Activated CD8-positive, alpha-beta memory T cell treated with anti-CD3 and anti-CD28 coated beads, Interleukin-2, amount 50 U/mL, for 24 hours (primary cell): ENCODE data around the gene OR7A5.
"Not testable (repeated sequence)": the region's sequence is repeated elsewhere in the genome, so short reads cannot be mapped to it uniquely, and the experiment has no call there.

Experiments used
- DNase-seq: peaks from one replicate; pipeline ENCODE4 v3.0.0-alpha.2; 2020; ENCODE audit errors: extremely low read depth

OR7A5 gene

DNA sequence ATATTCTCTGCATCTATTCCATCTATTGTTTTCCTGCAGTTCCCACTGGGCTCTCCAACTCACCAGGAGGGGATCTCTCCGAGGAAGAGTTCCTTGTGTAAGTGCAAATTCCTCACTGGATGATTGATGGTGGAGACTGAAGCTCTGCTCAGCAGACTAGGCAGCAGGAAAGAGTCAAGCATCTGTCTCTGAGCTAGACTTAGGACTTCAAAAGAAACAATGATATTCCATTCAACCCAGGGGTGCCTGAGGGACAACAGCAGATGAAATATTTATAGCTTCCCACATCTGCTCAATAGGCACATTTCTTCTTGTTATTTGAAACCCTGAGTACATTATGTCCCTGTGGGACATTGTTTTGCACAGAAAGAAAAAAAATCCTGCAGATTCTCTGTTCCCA is at the start of gene OR7A5, which contains the start of gene OR7C1:
TSS of gene OR7A5 (minus strand) at position 175 of the 400 bp plus-strand sequence. CDS start 6,944 bp downstream, outside the sequence.
TSS of gene OR7C1 (minus strand) at position 175 of the 400 bp plus-strand sequence. CDS start 35,049 bp downstream, outside the sequence.
- no peak for DNase-seq

DNA sequence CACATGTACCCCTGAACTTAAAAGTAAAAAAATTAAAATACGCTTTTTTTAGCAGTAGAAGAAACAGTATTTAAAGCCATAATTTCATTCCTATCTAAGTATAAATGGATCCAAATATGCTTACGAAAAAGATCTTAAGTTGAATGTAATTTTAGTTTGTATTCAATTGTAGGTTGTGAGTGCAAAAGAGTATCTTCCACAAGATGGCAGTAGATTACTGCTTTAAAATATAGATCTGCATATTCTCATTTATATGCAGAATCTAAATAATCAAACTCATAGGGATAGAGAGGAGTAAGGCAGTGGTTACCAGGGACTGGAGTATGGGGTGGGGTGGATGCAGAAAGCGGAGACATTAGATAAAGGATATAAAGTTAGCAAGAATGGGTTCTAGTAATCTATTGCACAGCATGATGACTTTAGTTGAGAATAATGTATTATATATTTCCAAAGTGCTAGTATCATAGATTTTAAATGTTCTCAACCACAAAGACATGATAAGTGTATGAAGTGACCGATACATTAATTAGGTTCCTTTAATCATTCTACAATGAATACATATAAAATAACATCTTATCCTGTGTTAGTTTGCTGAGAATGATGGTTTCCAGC is 36.7 kb upstream of the OR7A5 start:
- DNase-seq = no peak

DNA sequence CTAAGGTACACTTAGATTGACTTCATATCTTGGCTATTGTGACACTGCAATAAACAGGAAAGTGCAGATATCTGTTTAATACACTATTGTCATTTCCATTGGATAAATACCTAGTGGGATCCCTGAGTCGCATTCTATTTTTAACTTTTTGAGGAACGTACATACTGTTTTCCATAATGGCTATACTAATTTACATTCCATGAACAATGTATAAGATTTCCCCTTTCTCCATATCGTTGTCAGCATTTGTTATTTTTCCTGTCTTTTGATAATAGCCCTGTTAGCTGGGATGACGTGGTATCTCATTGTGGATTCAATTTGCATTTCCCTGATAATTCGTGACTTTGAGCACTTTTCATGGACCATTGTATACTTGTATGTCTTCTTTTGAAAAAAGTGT is 33.5 kb upstream of the OR7A5 start:
- no peak for DNase-seq

DNA sequence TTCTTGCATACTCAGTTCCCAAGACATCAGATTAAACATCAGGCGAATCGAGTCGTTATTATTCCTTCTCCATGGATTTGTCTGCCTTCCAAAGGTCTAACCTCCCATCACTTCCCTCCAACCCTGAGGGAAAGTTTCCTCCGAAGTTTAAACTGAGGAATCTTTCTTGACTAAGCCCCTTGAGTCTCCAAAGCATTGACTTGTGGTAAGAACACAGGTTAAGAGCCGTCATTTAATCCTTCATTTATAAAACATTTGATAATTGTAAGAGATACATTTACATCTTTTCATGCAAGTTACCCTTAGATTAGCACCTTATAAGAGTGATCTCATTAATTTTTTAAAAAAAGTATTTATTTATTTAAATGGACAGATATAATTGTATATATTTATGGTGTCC is 13.8 kb upstream of the OR7A5 start, which contains the start of gene OR7A10:
TSS of gene OR7A10 (minus strand) at position 101 of the 400 bp plus-strand sequence. CDS start 7,045 bp downstream, outside the sequence.
- DNase-seq = no peak

DNA sequence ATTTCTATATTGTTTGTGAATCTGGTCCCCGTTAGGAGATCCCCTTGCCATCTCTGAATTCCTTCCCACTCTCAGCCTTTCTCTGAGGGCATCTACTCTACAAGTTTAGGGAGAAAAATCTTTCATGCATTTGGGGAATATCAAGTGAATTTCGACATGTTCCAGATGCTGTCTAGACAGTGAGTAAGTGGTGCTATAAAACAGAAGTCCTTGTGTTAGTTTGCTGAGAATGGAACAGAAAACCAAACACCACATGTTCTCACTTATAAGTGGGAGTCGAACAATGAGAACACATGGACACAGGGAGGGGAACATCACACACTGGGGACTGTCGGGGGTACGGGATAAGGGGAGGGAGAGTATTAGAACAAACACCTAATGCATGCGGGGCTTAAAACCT is 8.6 kb upstream of the OR7A5 start:
- no peak for DNase-seq

DNA sequence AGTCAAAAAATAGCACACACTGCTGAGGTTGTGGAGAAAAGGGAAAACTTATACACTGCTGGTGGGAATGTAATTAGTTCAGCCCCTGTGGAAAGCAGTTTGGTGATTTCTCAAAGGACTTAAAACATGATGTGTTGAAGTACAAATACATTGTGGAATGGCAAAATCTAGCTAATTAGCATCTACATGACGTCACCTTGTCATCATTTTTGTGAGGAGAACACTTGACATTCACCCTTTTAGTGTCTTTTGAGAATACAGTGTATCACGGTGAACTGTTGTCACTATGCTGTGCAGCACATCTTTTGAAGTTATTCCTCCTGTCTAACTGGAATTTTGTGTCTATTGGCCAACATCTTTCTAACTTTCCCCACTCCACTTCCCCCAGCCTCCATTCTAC is 8.2 kb upstream of the OR7A5 start:
- no peak for DNase-seq

DNA sequence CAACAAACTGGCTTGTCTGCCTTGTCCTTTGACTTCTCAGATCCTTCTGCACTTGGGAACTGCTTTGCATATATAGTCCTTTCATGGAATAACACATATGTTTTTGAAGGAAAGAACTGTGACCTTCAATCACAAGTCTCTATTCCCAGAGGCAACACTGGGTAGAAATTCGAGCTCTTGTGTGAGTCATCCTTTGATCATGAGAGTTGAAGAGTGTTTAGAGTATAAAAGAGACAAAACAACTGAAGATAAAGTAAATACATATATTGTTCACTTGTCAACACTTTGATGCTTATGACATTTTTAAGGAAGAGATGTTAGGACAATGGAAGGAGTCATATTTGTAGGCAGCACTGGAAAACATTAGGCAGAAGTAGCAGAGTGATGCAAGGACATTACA is 5.2 kb upstream of the OR7A5 start:
- no peak for DNase-seq

DNA sequence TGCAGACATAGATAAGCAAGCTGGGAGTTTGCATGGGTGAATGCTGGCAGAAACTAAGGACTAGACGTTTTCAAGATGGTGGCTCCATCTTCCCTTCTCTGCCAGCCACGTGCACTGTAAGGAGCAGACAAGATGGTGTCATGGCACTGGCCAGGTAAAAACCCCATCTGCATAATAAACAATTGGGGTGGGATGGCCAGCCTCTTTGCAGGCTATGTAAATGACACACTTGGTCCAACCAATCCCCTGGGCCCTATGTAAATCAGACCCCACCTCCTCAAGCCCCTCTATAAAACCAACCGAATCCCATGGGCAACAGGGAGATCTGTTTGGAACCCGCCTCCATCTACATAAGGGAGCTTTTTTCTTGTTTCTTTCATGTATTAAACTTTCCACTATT is 2.4 kb upstream of the OR7A5 start:
- no peak for DNase-seq

DNA sequence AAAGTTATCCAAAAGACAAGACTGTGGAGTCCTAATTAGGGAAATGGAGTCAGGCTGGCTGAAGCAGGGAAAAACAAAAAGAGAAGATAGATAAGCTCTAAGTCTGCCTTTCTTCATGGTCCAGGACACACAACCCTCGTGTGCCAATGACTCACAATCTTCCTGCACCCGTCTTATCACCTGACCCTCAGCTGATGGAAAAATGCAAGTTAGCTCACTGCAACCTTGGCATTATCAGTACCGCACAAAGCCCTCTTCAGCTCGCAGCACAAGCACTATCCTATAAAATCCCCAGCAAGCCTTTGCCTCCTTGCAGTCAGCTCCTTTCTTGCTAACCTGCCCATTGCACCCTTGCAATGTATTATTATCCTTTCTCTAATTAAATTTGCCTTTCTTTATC is 4.3 kb downstream of the OR7A5 start:
- DNase-seq = no peak

DNA sequence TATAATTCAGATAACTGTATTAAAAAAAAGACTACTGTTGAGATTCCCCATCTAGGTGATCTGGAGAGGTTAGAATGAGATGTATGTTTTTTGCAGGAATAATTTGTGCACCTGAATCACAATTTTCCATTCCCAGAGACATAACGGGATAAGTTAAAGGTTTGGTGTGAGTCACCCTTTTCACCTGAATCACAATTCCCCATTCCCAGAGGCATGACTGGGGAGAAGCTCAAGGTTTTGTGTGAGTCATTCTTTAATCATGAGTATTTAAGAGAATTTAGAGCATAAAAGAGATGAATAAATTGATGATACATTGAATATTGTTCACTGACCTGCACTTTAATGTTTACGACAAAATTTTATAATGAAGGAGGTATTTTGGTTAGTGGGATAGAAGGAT is 9.0 kb downstream of the OR7A5 start:
- no peak for DNase-seq

DNA sequence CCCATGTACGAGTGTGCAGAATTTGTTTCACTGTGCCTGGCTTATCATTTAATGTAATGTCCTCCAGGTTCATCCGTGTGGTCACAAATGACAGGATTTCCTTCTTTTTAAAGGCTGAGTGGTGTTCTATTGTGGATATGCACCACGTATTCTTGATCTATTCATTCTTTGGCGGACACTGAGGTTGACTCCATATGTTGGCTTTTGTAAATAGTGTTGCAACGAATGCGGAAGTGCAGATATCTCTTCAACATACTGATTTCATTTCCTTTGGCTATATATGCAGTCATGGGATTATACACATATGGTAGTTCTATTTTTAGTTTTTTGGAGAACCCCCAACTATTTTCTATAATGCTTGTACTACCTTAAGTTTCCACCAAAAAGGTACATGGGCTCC is 13.0 kb downstream of the OR7A5 start:
- DNase-seq = no peak

DNA sequence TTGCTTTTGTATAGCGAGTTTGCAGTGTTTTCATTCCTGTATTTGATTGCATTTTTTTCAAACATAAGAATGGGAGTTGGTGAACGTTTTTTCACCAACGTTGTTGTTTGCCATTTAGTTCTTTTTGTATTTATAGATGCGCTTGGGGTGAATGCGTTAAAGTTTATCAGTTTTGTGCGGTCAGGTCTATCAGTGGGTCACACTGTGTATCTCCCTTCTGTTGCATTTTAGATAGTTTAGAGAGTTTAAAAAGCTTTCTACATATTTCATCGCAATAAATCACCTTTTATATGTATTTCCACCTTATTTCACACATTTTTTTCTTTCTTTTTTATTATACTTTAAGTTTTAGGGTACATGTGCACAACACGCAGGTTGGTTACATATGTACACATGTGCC is 16.4 kb downstream of the OR7A5 start:
- no peak for DNase-seq

DNA sequence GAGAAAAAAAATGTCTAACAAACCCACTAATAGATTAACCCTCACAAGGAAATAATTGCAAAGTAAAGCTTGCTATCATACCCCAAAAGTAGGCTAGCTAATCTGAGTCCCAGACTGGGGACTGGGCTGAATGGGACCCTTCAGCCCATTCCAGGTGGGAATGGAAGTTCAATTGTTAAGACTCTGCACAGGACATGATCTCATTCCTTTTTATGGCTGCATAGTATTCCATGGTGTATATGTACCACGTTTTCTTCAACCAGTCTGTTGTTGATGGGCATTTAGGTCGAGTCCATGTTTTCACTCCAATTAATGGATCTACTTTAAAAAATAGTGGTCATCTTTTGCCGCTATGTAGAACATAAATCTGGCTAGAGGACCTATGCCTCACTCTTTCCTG is 17.9 kb downstream of the OR7A5 start:
- DNase-seq = no peak

DNA sequence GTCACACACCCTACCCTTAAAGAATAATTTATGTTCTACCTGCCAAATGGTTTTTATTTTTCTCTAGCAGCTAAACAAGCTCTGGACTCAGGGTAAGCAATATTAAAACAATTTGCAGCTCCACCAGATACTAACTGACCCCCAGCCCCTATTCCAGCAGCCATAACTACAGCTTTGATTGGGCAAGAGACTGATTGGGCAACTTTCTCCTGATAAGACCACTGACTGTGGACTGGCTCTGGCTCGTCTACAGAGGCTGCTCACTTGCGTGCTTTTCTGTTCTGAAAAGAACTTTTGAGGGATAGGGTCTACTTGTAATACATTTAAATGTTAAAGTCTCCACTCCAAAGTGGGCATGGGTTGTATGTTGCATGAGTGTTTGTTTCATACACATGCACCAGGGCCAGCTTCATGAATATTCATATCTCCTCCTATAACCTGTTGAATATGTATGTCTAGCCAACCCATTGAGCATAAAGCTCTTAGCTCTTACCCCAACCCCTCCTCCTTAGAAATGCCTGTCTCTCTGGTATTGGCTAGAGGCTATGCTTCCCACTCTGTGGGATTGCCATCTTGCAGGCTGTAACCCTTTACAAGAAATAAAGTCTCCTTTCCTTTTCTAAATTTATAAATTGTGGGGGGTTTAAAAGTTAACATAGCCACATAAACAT is 19.9 kb downstream of the OR7A5 start:
- no peak for DNase-seq

DNA sequence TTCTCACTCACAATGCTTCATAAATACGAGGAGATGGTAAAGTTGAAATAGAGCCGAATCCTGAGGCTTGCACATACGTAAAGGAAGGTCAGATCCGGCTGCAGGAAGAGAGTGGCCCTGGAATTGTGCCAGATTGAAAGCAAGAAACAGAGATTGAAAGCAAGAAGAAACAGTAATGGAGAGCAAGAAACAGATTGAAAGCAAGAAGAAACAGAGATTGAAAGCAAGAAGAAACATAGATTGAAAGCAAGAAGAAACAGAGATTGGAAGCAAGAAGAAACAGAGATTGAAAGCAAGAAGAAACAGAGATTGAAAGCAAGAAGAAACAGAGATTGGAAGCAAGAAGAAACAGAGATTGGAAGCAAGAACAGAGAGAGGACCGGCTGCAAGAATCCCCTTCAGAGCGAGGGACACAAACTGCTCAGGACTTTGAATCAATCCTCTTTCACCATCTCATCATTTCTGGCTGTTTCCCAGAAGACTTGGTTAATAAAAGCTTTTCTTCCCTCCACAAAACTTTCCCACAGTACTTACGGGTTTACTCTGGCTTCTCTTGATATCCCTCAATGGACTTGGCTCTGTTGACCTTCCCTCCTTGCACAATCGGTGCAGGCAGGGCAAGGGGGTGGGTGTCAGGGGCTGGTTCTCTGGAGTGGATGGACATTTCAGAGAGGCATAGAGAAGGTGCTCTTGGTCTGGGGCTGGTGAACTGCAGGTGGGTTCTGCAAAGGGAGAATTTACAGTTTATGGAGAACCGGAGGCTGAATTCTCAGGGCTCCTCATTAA is 25.5 kb downstream of the OR7A5 start:
- DNase-seq = no peak

DNA sequence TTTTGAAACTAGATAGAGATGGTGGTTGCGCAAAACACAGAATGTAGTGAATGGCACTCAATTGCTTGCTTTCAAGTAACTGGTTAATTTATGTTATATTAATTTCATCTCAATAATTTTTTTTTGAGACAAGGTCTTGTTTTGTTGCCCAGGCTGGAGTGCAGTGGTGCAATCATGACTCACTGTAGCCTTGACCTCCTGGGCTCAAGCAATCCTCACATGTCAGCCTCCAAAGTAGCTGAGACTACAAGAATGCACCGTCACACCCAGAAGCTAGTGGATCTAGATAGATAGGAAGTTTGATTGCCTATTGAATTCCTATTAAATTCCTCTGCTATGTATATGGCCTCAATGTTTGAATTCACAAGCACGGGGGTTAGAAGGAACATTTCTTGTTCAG is 30.2 kb downstream of the OR7A5 start:
- DNase-seq = no peak

DNA sequence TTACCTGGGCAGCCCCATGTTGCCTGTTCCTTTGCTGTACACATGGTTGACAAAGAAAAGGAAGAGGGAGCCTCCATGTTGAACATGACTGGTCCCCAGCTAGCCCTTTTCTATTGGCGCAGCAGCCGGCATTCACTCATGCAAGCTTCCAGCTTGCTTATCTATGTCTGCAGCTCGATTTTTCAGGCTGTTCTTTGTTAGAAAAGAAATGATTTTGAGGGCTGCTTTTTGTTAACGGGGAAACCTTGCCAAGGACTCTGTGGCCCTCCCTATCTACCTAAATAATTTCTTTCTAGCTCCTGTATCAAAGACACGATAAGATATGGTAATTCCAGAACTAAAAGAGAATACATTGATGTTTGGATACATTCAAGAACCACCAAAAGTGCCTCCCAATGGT is 36.2 kb downstream of the OR7A5 start:
- no peak for DNase-seq

DNA sequence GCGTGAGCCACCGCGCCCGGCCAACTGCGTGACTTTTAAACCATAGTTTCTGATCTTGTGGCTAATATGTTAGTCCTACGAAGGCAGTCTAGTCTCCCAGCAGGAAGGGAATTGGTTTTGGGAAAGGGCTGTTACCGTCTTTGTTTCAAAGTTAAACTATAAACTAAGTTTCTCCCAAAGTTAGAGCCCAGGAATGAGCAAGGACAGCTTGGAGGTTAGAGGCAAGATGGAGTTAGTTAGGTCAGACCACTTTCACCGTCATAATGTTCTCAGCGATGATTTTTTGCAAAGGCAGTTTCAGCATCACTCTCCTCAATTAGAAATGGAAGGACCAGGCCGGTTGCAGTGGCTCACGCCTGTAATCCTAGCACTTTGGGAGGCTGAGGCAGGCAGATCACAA is 39.0 kb downstream of the OR7A5 start:
- DNase-seq = no peak

DNA sequence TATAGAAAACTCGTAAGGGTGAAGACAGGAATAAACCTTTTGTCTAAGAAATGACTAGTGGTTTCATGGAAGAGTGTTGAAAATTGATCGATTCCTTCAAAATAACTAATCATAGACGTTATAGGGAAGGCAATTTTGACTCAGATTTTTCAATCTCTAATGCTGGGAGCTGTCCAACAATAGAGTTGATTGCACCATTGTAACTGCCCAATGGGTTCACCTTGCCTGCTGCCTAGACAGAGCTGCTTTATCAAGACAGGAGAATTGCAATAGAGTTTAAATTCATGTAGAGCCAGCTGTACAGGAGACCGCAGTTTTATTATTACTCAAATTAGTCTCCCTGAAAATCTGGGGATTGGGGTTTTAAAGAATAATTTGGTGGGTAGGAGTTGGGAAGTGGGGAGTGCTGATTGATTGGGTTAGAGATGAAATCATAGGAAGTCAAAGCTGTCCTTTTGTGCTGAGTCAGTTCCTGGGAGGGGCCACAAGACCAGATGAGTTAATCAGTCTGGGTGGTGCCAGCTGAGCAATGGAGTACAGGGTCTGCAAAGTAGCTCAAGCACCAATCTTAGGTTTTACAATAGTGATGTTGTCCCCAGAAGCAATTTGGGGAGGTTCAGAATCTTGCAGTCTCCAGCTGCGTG is 39.8 kb downstream of the OR7A5 start:
- no peak for DNase-seq

DNA sequence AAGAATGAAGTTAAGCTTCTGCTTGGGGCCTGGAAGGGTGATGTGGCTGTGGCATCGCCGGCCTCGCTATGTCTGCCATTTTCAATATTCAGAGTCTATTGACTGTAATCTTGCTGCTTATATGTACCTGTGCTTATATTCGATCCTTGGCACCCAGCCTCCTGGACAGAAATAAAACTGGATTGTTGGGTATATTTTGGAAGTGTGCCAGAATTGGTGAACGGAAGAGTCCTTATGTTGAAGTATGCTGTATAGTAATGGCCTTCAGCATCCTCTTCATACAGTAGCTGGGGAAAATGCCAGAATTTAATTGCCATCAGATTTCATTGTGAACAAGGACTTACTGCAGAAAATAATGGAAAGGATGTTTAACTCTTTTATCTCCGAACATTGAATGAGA is 42.7 kb downstream of the OR7A5 start:
- not testable (repeated sequence) for DNase-seq

DNA sequence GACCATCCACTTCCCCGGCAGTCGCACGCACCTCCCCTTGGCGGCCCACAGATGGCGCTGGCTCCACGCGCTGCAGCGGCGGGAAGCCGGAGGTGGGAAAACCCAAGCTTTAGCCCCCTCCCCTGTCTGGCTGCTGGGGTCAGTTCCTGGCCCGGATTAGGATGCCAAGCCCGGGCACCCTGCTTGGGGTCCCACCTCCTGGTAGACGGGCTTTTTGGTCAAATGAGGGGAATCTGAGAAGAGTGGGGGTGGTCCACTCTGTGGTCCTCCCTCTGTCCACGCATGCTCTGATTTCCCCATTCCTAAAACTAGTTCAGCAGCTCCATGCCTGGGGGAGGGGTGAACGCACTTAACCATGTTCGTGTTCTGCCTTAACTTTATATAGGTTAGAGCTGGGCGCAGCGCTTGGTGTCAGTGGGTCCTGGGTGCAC is 48.5 kb downstream of the OR7A5 start:
- DNase-seq = no peak

DNA sequence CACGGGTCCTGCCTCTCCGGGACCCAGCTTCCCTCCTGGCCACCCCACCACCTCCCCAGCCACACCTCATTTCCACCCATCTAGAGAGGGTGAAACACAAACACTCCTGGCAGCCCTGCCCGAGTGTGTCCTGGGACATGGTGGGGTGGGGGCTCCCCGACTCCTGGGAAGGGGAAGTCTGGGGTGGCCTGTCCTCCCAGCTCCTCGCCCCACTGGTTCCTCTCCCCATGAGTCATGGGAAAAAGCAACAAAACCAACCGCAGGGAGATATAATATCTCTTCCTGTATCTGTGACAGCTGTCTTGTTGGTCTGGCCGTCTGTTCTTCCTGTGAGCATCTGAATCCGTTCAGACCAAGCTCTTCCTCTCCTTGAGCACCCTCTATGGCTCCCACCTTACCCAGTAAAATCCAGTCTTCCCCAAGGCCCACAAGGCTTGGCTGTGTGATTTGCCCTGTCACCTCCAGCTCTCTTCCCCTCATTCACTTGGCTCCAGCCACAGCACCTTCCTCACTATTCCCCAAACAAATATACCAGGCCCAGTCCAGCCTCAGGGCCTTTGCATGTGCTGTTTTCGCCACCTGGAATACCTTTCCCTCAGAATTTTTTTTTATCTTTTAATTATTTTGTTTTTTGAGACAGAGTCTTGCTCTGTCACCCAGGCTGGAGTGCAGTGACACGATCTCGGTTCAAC is 49.7 kb downstream of the OR7A5 start:
- DNase-seq = not testable (repeated sequence)
